HG03571 (cell line): Measurements from ENCODE around the gene CBX2.

Source experiments
- ATAC-seq: cut with Tn5 transposase; IDR thresholded peaks from one replicate; pipeline ENCODE4 v1.9.1; 2021; ENCODE audit not compliant: unreplicated experiment

The CBX2 gene

DNA sequence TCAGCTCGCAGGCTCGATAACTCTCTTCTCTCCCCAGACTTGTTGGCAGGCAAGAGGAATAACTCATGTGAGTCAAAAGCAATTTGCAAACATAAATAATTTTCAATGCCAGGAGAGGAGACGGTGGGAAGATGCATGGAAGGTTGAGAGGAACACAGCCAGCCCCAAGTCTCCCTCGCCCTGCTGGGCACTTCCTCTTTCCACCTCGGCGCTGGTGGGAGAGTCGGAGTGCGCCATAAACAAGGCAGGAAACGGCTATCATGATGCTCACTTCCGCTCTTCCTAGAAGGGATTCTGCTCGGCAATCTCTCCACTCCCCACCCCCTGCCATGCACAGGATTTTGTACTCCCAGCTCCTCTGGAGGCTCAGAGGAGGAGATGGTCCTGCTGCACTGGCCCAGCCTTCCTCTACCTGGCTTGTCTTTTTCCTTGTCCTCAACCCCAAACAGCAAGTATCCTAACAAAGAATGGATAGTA is 48.3 kb downstream of the CBX2 start:
- ATAC-seq = no peak

DNA sequence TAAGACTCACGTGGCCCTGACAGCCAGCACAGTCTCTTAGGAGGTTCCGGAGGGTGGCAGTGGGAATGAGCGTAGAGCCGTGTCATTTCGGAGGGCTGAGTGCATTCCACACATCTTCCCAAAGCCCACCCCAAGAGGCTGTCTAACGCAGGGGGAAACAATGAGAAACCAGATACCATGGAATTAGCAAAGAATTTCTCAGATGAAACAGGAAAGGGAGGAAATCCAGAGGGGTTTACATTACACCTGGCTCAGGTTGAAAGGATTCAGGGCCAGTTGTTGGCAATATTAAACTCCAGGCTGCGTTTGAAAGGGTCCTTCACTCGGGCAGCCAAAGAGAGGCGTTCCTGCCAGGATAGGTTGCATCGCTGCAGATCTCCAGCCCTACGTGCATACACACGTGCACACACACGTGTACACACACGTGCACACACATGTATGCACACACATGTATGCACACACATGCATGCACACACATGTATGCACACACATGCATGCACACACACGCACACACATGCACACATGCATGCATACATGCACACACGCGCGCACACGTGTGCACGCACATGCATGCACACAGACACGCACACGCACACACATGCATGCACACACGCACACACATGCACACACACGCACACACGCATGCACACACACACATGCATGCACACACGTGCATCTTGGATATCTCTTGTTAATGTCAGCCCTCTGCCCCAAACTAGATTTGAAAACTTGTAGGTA is 49.1 kb downstream of the CBX2 start:
- ATAC-seq = no peak

DNA sequence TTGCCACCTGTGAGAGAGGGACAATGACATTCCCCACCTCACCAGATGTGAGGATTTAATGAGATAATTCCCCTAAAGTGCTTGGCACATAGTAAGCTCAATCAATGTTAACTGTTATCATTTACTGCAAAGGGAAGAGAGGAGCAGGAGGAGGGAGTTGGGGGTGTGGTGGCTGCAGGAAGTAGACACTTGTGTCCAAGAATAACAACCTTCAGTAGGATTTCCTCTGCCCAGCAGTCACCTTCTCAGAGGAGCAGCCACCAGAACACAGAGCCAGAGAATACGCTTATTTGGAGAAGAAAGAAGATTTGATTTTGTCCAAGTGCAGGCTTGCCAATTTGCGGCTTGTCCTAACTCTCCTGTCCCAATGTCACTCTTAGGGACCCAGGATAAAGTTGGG is 51.1 kb downstream of the CBX2 start:
- ATAC-seq = no peak

DNA sequence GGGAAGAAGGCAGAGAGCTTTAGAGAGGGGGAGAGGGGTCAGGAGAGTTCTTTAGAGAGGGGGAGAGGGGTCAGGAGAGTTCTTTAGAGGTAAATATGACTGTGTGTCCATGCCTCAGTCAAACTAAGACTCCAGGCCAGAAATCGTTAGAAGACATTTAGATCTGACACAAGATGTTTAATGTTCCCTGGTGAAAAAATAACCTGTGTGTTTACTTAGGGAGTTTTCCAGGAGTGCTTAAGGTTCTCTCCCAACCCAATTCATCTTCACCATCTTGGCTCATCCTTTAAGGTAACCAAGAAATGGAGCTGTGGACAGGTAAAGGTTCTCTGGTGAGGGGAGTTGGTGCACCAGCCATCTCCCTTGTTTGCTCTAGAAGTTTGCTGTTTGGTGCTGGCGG is 51.5 kb downstream of the CBX2 start:
- ATAC-seq = no peak

DNA sequence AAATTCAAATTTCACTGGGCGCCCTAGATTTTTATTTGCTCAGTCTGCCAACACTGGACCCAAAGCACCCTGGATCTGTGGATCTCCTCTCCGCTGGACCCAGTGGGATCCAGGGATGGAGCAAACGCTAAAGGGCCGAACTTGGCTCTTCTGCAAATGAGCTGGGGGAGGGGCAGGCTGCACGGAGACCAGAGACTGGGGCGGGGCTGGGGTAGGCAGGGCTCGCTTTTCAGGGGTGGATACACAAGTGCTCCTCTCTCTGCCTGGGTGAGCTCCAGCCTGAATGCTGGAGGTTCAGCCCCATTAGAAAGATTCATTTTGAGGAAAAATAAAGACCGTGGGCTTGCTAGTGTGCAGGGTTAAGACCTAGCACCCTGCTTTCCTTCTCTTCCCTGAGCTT is 52.4 kb downstream of the CBX2 start:
- no peak for ATAC-seq

DNA sequence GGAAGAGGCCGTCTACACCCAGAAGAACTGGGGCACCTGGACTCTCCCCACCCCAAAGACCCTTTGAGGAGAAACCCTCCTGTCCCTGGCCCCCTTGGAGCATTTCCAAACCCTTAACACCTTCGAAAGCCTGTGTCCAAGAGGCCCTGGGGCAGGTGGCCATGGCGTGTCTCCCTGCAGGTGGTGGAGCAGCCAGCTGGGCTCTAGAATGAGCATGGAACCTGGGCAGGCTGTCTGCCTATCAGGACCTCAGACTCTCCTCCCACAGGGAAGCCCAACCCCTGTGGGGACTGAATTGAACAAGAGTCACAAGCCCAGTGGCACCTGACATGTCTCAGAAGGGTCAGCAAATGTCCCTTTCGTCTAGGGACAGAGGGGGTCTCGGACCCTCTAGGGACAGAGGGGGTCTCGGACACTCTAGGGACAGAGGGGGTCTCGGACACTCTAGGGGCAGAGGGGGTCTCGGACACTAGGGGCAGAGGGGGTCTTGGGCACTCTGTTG is 52.9 kb downstream of the CBX2 start:
- no peak for ATAC-seq

DNA sequence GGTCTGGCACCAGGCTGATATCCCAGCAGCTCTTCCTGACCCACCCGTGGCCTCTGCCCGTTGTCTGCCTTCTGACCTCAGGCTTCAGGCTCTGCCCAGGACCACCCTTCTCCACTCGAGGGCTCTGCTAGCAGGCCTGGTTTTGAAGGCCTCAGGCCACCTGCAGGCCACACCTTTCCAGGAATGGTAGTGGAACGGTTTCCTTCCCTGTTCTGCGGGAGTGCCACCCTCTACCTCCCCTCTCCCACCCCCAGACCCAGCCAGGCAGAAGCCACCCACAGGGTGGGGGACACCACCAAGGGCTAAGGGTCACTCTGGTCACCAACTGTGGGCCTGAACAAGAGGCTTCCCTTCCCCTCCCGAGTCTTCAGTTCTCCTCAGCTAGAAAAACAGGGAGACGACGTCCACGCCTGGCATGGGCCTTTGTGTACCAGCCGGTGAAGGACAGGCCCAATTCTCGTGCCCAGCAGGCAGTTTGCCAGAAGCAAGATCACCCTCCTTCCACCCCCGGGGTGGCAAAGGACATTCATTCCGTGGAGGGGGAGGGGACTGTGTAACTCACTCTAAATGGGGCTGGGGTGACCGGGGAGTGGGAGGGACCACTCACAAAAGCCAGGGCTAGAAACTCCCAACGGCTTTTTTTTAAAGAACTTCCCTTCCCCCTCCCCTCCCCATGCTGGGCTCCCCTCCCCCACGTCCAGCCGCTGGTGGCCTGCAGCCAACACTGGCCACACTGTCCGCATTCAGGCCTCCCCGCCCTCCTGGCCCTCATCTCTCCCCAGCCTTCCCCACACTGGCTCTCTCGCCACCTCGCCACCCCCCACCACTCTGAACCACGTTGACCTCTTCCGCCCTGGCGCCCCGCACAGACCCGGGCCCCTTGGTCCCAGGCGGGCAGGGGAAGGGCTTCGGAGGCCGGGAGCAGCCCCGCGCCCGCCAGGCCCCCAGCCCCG is 53.6 kb downstream of the CBX2 start:
- ATAC-seq = no peak

DNA sequence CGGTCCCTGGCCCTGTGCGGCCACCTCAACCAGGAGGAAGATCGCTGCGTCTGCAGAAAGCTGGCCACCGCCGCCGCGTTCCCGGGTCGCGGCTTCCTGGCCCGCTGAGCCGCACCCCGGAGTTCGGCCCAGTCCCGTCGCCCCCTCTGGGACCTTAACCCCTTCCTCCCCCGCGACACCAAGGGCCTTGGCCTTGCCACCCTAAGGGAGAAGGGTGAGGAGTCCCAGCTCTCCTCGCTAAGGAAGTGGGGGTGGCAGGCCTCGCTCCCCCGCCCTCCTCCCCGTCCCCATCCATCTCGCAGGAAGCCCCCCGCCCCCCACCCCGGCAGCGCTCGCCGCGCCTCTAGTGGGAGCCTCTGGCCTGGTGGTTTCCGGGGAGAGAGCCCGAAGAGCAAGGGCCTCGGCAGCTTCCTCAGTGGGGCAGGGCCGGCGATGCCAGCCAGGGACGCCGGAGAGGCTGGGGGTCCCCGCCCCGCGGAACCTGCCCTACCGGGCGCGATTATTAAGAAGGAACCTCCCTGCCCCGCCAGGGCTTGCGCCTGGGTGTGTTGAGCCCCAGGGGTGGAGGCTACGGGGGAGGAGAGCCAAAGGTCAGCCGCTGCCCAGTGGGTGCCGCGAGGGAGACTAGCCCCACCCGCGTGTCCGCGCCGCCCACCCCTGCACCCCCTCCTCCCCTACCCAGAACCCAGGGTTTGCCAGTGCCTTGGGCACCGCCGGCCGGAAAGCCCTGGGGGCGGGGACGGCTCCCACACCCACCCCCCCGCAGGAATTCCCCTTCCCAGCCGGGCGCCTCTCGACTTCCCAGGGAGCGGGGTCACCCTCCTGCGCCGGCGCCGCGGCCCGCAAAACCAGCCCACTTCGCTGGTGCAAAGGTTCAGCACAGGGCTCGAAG is 54.5 kb downstream of the CBX2 start:
- no peak for ATAC-seq

DNA sequence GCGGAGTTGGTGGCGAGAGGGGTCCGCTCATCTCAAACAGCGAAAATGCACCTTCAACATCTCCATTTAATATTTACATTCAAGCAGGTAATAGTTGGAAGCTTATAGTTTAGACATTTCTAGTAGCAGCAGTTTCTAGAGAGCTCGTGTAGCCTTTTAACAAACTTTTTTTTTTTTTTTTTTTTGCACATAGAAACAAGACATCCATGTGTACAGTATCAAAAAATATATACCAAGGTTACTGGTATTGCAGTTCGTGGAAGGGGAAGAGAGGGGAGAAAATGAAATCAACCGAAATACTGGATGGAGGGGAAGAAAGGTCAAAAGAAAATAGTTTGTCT is 55.1 kb downstream of the CBX2 start:
- ATAC-seq = no peak

DNA sequence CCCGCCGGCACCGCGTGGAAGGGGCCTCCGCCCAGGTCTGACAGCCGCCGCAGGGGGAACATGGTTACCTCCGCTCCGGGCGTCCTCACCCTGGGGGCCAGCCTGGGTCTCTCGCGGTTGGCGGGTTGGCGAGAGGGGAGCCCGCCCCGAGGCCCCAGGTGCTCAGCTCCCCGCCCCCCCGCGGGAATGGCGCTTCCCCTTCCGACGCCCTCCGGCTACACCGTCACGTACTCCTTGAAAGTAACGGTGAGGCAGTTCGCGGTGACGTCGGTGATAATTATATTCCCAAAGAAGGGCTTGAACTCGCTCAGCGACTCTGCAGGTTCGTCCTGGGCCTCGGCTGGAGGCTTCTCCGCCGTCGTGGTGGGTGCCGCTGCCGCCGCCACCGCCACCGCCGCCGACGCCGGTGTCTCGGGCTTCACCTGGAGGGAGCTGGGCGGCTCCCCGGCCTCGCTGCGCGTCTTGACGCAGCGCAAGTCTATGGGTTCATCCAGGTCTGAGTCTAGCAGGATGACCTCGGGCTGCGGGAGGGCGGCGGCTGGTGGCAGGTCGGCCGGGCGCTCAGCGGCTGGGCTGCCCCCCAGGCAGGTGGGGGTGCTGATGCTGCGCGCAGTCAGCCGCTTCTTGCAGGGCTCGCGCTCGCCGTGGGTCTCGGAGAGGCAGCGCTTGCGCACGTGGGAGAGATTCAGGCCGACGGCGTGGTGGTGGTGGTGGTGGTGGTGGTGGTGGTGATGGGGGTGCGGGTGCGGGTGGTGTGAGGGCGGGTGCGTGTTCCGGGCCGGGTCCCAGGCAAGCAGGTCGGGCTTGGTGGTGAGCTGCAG is 56.0 kb downstream of the CBX2 start:
- no peak for ATAC-seq

DNA sequence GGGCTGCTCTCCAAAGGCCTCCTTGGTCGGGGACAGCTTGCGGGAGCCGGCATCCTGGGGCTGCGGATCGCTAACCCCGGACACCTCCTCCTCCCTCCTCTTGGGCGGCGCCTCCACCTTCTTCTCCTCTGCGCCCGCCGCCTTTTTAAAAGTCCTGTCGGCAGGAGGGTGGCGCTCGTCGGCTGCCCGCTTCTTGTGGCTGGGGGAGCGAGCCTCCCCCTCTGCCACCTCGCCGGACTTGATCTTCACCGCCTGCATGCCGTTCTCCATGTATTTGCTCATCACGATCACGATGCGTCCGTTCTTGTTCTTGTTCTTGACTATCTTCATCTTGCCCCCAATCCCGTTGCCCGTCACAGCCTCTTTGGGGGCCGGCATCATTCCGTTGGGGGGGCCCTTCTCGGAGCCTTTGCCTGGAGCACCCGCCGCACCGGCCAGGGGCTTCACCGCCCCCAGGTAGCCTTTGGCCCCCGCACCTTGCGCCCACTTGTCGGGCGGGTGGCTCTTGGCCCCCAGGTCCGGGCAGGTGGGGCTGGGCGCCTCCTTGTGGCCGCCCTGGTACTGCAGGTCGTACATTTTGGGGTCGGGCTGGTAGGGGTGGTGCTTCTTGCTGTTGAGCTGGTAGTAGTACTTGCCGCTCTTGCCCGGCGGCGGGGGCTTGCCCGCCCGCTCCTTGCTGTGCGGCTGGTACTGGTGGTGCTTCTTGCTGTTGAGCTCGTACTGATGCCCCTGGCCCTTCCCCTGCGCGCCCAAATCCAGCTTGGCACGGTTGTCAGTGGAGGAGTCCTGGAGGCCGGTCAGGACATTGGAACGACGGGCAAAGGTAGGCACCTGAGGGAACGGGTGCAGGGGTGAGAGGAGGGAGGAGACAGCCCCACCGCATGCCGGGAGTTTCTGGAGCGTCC is 56.9 kb downstream of the CBX2 start:
- ATAC-seq = no peak

DNA sequence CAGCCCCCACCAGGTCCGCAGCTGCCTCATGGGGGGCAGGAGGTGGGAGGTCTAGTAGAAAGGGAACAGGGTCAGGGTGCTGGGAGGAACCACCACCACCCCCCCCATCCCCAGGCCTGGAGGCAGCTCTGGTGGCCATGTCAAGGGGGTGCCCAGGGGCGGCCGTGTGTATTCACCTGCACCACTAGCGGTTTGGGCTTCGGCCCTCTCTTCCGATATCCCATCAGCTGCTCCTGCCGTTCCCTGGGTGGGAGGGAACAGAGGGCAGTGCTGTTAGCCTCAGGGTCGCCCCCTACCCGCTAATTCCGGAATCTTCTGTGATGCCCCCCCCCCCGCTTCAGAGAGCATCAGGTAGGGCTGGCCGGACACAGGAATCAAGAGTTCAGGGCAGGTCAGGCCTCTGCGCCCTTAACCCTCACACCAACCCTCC is 57.5 kb downstream of the CBX2 start:
- no peak for ATAC-seq

DNA sequence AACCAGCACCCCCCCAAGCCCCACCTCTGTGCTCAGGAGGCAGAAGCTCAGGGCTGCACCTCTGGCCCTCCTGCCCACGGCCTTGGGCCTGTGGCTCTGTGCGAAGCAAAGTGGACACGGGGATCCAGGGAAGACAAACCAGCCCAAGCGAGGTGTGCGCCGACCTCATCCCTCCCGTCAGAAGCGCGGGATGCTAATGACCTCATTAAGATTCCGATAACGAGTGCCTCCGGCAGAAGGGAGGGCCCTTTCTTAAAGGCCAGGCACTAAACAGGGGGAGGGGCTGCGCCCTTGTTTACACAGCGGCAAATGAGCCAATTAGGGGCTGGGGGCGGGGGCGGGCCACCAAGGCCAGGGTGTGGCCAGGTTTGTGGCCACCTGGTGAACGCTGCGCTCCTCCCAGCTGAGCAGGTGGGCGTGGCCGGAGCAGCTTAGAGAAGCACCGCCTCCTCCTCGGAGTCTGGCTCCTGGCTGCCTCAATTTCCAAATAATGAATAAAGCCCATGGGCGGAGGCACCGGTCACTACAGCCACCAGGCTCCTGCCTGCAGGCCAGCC is 58.1 kb downstream of the CBX2 start:
- no peak for ATAC-seq

DNA sequence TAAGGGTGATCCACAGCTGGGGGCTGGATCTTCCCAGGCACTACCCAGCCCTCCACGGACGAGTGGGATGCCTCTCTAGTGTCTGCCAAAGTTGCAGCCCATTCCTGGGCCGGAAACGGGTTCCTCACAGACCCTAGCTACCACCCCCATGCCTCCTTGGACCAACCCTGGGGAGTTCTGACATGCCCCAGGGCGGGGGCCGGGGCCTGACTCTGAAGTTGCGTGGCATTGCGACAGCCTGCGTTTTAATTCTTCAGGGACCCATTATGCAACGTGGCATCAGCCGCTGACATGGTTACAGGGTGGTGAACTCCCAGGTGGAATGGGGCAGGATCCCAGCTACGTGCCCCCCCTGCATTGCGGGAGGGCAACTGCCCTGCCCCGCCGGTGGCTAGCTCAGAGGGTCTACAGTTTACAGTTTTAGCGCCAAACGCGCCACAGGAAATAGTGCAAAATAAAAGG is 58.6 kb downstream of the CBX2 start:
- no peak for ATAC-seq

DNA sequence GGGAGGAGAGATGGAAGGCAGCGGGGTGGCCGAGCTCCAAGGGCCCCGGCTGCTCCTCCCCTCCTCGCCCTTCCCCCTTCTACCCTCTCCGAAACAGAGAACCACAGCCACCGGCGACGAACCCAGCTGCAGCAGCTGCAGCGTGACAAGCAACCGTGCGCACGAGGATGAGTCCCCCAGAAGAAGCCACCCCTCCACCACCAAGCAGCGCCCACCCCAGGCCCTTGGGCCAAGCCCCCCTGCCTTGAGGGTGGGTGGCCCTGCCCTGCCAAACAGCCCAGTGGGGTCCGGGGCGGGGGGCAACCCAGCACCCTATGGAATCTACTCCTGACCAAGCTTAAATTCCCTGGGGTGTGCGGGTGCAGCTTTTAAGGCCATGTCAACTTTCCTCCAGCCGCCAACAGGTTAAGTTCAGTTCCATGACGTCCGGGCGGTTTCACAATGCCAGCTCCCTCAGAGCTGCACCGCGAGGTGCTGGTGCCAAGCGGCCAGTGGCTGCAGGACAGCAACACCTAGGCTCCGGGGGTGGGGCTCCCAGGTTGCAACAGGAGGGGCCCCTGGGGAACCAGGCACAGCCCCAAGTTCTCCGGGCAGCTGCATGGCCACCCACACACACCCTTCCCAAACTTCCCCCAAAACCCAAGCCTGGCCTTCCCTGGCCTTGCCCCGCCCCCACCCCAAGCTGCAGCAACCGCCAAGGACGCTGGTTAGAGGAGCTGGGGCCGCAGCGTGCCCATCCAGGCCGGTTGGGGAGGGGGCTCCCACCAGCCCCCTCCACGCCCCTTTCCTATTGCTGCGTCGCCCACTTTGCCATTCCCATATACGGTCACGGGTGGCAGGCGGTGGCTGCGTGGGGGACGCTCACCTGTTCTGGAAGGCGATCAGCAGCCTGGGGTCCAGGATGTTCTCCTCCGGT is 59.3 kb downstream of the CBX2 start:
- no peak for ATAC-seq
